Osteocyte (in vitro differentiated cells): ENCODE data around the gene ACTR2. TPM values are rescaled to one million over a fixed set of nuclear protein-coding genes. Genes with fewer than 3 reads are reported as not detected.

Source experiments
- DNase-seq: peaks from one replicate; pipeline ENCODE4 v3.0.0; 2021; ENCODE audit warnings: mixed read lengths; ENCODE audit not compliant: unreplicated experiment; ENCODE audit errors: extremely low spot score
- H3K27ac Mint-ChIP-seq: one replicate; pipeline ENCODE4 v1.8.0; 2021; ENCODE audit warnings: mild to moderate bottlenecking, mixed read lengths; ENCODE audit not compliant: unreplicated experiment
- H3K27me3 Mint-ChIP-seq: one replicate; pipeline ENCODE4 v1.8.0; 2021; ENCODE audit warnings: mixed read lengths; ENCODE audit not compliant: unreplicated experiment
- H3K36me3 Mint-ChIP-seq: one replicate; pipeline ENCODE4 v1.8.0; 2021; ENCODE audit warnings: mixed read lengths; ENCODE audit not compliant: unreplicated experiment
- H3K4me1 Mint-ChIP-seq: one replicate; pipeline ENCODE4 v1.8.0; 2021; ENCODE audit warnings: mixed read lengths; ENCODE audit not compliant: unreplicated experiment
- H3K4me3 Mint-ChIP-seq: one replicate; pipeline ENCODE4 v1.8.0; 2021; ENCODE audit warnings: mild to moderate bottlenecking, moderate library complexity, mixed read lengths; ENCODE audit not compliant: unreplicated experiment
- H3K9me3 Mint-ChIP-seq: one replicate; pipeline ENCODE4 v1.8.0; 2021; ENCODE audit warnings: mixed read lengths; ENCODE audit not compliant: unreplicated experiment
- CTCF ChIP-seq: fragments of 200-600 bp; sonication (generic); IDR thresholded peaks from 2 replicates; pipeline ENCODE4 v1.5.0; 2021; ENCODE audit warnings: antibody characterized with exemption, mild to moderate bottlenecking, moderate library complexity
- total RNA-seq: library from RNA; stranded (reverse); gene quantifications from 2 replicates; pipeline ENCODE4 v1.2.1, GENCODE V29; 2021

Gene ACTR2
- total RNA-seq, 1 donor from 2014 or later: 277 TPM

GRCh38 chr2:65311596-65311995 is 84.0 kb downstream of the ACTR2 start:
- Mint-ChIP-seq H3K9me3 (no peaks in the 10 kb centered on the region), H3K27me3 (no peaks in the 10 kb centered on the region), H3K4me3 (no peak overlapping the region), H3K27ac (no peak overlapping the region), H3K4me1 (peaks cover 12% of the 10 kb centered on the region), H3K36me3 (peaks cover 39% of the 10 kb centered on the region)
- DNase-seq: no peak
- no peak for TF ChIP-seq CTCF

- Mint-ChIP-seq H3K27ac (no peak overlapping the region), H3K9me3 (no peaks in the 10 kb centered on the region), H3K27me3 (no peaks in the 10 kb centered on the region), H3K4me1 (peaks cover 12% of the 10 kb centered on the region), H3K4me3 (no peak overlapping the region), H3K36me3 (peaks cover 35% of the 10 kb centered on the region)
- no peak for DNase-seq
- no peak for TF ChIP-seq CTCF
Measured at GRCh38 chr2:65313126-65313953, 85.7 kb downstream of the ACTR2 start.

GRCh38 chr2:65313954-65314256 is 86.3 kb downstream of the ACTR2 start:
- Mint-ChIP-seq H3K4me1 (peaks cover 12% of the 10 kb centered on the region), H3K4me3 (no peak overlapping the region), H3K9me3 (no peaks in the 10 kb centered on the region), H3K27ac (no peak overlapping the region), H3K27me3 (no peaks in the 10 kb centered on the region), H3K36me3 (peaks cover 36% of the 10 kb centered on the region)
- DNase-seq: no peak
- TF ChIP-seq CTCF: no peak

- H3K9me3 Mint-ChIP-seq: no peaks in the 10 kb centered on the region
- H3K27me3 Mint-ChIP-seq: no peaks in the 10 kb centered on the region
- H3K27ac Mint-ChIP-seq: no peak overlapping the region
Measured at GRCh38 chr2:65314801-65315441, 87.3 kb downstream of the ACTR2 start.

More at GRCh38 chr2:65314801-65315441, 87.3 kb downstream of the ACTR2 start:
- Mint-ChIP-seq H3K4me1 (peaks cover 10% of the 10 kb centered on the region), H3K36me3 (peaks cover 38% of the 10 kb centered on the region), H3K4me3 (no peak overlapping the region)
- no peak for DNase-seq
- no peak for TF ChIP-seq CTCF
